ENCODE measurements around the gene HLA-E.

DNA sequence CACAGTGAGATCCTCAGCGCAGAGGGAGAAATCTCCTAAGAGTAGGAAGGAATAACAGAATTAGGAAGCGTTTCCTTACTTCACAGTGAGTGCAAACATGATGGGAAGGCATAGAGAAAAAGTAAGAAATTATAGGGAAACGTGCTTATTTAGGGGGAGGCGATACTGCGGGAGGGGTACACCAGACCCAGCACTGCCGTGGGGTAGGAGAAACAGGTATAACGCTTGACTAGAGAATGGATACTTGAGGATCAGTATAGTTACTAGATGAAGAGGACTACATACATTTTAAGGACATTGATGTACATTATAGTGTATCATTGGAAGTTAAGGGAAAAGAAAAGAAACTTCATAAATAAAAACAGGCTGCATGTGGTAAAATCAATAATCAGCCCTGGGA lies 26.8 kb upstream of the HLA-E start:
- TF ChIP-seq, protein P1, sequence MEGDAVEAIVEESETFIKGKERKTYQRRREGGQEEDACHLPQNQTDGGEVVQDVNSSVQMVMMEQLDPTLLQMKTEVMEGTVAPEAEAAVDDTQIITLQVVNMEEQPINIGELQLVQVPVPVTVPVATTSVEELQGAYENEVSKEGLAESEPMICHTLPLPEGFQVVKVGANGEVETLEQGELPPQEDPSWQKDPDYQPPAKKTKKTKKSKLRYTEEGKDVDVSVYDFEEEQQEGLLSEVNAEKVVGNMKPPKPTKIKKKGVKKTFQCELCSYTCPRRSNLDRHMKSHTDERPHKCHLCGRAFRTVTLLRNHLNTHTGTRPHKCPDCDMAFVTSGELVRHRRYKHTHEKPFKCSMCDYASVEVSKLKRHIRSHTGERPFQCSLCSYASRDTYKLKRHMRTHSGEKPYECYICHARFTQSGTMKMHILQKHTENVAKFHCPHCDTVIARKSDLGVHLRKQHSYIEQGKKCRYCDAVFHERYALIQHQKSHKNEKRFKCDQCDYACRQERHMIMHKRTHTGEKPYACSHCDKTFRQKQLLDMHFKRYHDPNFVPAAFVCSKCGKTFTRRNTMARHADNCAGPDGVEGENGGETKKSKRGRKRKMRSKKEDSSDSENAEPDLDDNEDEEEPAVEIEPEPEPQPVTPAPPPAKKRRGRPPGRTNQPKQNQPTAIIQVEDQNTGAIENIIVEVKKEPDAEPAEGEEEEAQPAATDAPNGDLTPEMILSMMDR (IDR thresholded peaks at IDR 0.05), result no peak
- no peak for TF ChIP-seq POLR2A (IDR thresholded peaks at IDR 0.05)
